NT2/D1 (cell line): ENCODE measurements around the gene PSMA6.

ENCODE experiments used
- DNase-seq: peaks from one replicate; pipeline ENCODE4 v3.0.0-alpha.2; 2011; ENCODE audit warnings: low read depth, low spot score
- H3K27me3 ChIP-seq: 2 replicates; pipeline ENCODE4 v1.6.0; 2011; ENCODE audit warnings: mild to moderate bottlenecking; ENCODE audit not compliant: insufficient read length, insufficient read depth
- H3K36me3 ChIP-seq: 2 replicates; pipeline ENCODE4 v1.6.1; 2011; ENCODE audit warnings: mild to moderate bottlenecking, low read length, mixed read lengths; ENCODE audit not compliant: insufficient read depth, insufficient read length
- H3K4me1 ChIP-seq: 2 replicates; pipeline ENCODE4 v1.5.1; 2011; ENCODE audit not compliant: insufficient read depth, insufficient read length
- H3K4me3 ChIP-seq: 2 replicates; pipeline ENCODE4 v1.5.1; 2011; ENCODE audit warnings: low read depth; ENCODE audit not compliant: insufficient read length
- H3K9ac ChIP-seq: 2 replicates; pipeline ENCODE4 v1.6.0; 2011; ENCODE audit warnings: low read depth; ENCODE audit not compliant: insufficient read length
- H3K9me3 ChIP-seq: 2 replicates; pipeline ENCODE4 v1.5.1; 2011; ENCODE audit warnings: mild to moderate bottlenecking, low read length; ENCODE audit not compliant: insufficient read depth
- SUZ12 ChIP-seq: IDR thresholded peaks from 2 replicates; pipeline ENCODE4 v1.6.1; 2011; ENCODE audit not compliant: insufficient read length, insufficient read depth; ENCODE audit errors: extremely low read depth
- YY1 ChIP-seq: IDR thresholded peaks from 2 replicates; pipeline ENCODE4 v1.6.1; 2011; ENCODE audit not compliant: insufficient read length, insufficient read depth
- ZNF274 ChIP-seq: IDR thresholded peaks from 2 replicates; pipeline ENCODE4 v1.6.1; 2011; ENCODE audit warnings: mild to moderate bottlenecking, low read depth, low read length

PSMA6 gene

DNA sequence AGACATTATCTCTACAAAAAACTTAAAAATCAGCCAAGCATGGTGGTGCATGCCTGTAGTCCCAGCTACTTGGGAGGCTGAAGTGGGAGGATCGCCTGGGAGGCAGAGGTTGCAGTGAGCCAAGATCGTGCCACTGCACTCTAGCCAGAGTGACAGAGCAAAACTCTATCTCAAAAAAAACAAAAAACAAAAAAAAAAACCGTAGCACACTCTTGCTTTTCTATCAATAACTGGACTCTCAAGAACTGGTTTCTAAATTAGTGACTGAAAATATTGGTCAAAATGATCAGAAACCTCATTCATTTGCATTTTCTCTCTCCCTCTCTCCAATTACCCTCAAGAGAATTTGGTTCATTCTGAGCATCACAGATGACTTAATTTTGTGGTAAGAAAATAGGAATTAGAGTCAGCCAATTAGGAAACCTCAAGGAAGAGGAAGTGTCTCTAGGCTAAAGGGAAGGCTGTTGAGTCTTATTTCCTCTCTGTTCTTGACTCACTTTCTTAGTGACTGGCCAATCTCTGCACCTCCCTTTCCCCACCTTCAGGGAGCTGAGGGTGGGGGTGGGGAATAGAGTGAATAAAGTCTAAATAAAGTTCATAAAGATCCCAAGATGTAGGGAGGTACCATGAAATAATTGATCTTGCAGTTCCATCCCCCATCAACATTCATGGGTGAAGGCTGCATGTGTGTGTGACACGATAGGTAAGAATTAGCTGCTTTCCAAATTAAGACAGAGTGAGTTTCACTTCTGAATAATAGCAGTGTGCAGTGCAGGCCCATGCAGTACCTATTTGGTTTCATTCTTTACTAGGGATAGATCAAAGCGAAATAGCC, 6.8 kb upstream of the PSMA6 start:
- no peak for DNase-seq
- TF ChIP-seq YY1 (no peak), SUZ12 (no peak), ZNF274 (no peak)
- Histone ChIP-seq H3K27me3 (no peaks in the 10 kb centered on the region), H3K9me3 (no peaks in the 10 kb centered on the region), H3K9ac (no peak overlapping the region), H3K36me3 (peaks cover 3% of the 10 kb centered on the region), H3K4me1 (no peaks in the 10 kb centered on the region), H3K4me3 (no peak overlapping the region)

DNA sequence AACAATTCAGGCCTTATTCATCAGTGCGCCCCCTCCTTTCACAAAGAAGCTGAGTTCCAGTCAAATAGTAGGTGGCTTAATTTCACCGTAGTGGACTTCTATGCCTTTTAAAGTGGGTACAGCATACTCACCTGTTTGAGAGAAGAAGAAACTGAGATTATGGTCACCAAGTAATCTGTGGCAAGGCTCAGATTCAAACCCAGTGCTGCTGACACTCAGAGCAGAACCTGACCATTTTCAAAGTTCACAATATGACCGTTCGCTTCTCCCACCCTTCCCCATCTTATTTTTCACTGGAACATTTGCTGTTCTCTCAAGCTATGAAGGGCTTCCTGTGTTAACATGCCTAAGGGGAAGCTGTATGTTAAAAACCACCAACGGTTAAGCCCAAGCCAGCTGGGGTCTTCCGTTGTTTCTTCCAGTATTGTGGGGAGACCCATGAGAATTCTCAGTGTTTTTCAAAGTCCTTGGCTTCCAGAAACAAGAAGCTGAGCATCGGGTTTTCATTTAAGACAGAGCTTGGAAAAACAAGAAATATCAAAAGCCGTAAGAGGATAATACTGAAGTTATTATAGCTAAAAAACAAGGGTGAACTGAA, 6.1 kb upstream of the PSMA6 start:
- Histone ChIP-seq H3K27me3 (no peaks in the 10 kb centered on the region), H3K4me1 (peaks cover 2% of the 10 kb centered on the region), H3K36me3 (peaks cover 3% of the 10 kb centered on the region), H3K9me3 (no peaks in the 10 kb centered on the region), H3K9ac (no peak overlapping the region), H3K4me3 (no peak overlapping the region)
- no peak for TF ChIP-seq ZNF274
- no peak for TF ChIP-seq SUZ12
- no peak for TF ChIP-seq YY1
- DNase-seq: no peak

GRCh38 chr14:35286707-35287106, 5.5 kb upstream of the PSMA6 start:
- no peaks in the 10 kb centered on the region for H3K27me3 ChIP-seq
- DNase-seq: no peak
- no peak overlapping the region for H3K4me3 ChIP-seq
- no peak for TF ChIP-seq YY1
- TF ChIP-seq ZNF274: no peak
- TF ChIP-seq SUZ12: no peak
- H3K36me3 ChIP-seq: peaks cover 3% of the 10 kb centered on the region
- H3K9ac ChIP-seq: no peak overlapping the region
- H3K9me3 ChIP-seq: no peaks in the 10 kb centered on the region
- H3K4me1 ChIP-seq: peaks cover 2% of the 10 kb centered on the region

DNA sequence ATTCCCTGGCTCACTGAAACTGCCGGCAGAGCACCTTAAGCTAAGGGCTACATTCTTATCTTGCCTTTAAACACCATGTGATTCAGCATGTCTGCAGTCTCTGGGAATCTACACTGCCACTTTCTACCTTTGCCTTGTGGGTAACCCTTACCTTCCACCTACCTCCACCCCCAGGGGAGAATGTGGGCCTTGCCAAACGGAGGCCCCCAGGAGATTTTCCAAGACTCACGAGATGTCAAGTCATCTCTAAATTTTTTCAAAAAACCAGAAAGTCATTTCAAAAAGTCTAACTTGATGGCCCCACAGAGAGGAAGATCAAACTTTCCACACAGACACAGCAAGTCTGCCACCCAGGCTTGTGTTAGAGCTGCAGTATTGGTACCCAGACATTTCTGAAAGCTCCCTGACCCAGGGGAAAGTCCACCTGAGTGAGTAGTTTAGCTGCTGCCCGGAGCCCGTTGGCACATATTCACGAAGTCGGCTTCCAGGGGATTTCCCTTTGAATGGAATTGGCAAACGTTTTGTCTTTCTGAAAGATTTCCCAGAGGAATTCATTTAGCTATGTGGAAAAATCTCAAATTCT, 4.7 kb upstream of the PSMA6 start:
- H3K27me3 ChIP-seq: no peaks in the 10 kb centered on the region
- TF ChIP-seq YY1 (no peak), ZNF274 (no peak), SUZ12 (no peak)
- DNase-seq: no peak
- H3K9me3 ChIP-seq: no peaks in the 10 kb centered on the region
- no peak overlapping the region for H3K4me3 ChIP-seq
- peaks cover 2% of the 10 kb centered on the region for H3K36me3 ChIP-seq
- peaks cover 2% of the 10 kb centered on the region for H3K4me1 ChIP-seq
- no peak overlapping the region for H3K9ac ChIP-seq

- TF ChIP-seq YY1: no peak
- no peak for TF ChIP-seq ZNF274
- no peak for TF ChIP-seq SUZ12
- no peak for DNase-seq
- no peaks in the 10 kb centered on the region for H3K27me3 ChIP-seq
- no peak overlapping the region for H3K9ac ChIP-seq
- H3K36me3 ChIP-seq: peaks cover 11% of the 10 kb centered on the region
- H3K9me3 ChIP-seq: no peaks in the 10 kb centered on the region
- H3K4me1 ChIP-seq: peaks cover 2% of the 10 kb centered on the region
- H3K4me3 ChIP-seq: no peak overlapping the region
These were observed 2.6 kb upstream of the PSMA6 start for GRCh38 chr14:35289623-35290022.

DNA sequence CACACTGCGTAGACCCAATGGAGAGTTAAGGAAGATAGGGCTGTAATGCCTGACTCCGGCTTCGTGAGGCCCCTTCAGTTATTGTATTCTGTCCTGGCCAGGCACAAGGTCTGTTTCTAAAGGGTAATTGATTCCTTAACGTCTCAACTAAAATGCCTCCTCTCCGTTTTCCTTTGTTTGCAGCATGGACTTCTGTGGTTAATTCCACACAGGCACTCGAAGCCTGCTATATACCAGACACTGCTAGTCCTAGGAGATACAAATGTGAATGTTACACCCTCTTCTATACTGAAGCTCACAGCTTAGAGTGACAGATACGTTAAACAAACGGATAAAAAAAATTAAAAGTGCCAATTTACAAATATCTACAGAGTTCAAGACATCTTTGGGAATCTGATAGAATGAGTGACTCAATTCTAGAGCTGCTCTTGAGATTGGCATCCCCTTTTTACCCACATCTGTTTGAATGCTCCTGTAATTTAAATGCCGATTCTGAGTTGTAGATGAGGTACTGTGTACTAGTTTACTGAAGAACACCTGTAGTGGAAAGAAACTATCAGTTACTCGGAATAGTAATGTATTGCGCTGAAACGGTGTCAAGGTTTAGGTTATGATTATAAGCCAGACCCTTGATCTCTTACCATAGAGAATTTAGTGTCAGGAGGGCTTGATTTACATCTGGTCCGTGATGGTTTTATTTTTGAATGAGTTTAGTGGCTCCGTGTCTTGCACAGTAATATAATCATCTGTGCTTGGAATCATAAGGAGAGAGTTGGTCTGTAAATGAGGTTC, 784 bp downstream of the PSMA6 start:
- peaks cover 23% of the 10 kb centered on the region for H3K36me3 ChIP-seq
- no peak for DNase-seq
- H3K4me3 ChIP-seq: peak overlapping the region; percentile 94
- peaks cover 2% of the 10 kb centered on the region for H3K4me1 ChIP-seq
- H3K9ac ChIP-seq: peak overlapping the region; percentile 96
- H3K9me3 ChIP-seq: no peaks in the 10 kb centered on the region
- TF ChIP-seq YY1: no peak
- TF ChIP-seq ZNF274: no peak
- TF ChIP-seq SUZ12: no peak
- no peaks in the 10 kb centered on the region for H3K27me3 ChIP-seq

DNA sequence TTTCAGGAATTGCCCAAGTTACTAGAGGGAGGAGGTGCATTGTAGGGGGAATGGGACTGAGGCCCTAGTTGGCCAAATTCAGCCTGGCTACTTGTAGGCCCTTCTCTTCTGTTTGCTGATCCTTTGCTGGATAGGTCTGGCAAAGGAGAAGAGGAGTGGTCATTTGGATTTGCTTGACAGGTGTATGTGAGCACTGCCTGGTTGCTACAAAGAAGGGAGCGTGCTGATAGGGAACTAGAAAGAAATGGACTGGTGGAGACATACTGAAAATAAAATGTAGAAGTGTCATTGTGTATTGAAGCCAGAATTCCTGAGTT, 3.6 kb downstream of the PSMA6 start:
- no peaks in the 10 kb centered on the region for H3K27me3 ChIP-seq
- peaks cover 23% of the 10 kb centered on the region for H3K36me3 ChIP-seq
- no peak overlapping the region for H3K9ac ChIP-seq
- H3K9me3 ChIP-seq: no peaks in the 10 kb centered on the region
- no peak overlapping the region for H3K4me3 ChIP-seq
- DNase-seq: no peak
- TF ChIP-seq SUZ12: no peak
- TF ChIP-seq ZNF274: no peak
- TF ChIP-seq YY1: no peak
- H3K4me1 ChIP-seq: no peaks in the 10 kb centered on the region
